ENCODE measurements around the gene DDX46. TPM values are rescaled to one million over a fixed set of nuclear protein-coding genes. Genes with fewer than 3 reads are reported as not detected.

Gene DDX46
- total and polyA plus RNA-seq, 2 donors (not counting 1 experiment from before 2014, with no cell fraction given): 15.4 to 80.9 TPM

DNA sequence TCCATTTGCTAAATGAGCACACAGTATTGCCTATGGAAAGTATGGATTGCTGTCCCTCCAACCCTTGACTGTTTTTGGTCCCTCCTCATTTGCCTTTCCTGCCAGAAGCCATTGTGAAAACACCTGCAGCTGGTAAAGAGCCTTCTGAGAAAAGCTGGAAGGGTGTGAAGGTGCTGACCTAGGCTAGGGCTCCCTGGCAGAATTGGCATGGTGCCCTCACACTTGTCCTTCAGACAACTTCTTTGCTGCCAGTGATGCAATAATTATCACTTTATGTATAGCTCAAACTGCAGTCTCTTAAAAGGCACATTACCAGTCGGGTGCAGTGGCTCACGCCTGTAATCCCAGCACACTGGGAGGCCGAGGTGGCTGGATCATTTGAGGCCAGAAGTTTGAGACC is 119.8 kb downstream of the DDX46 start:
- H3K9ac ChIP-seq (ENCODE audit: low read length): no peak overlapping the region
- Mint-ChIP-seq H3K9me3 (ENCODE audit: insufficient read depth) (no peaks in the 10 kb centered on the region), H3K4me3 (no peak overlapping the region), H3K27ac (no peak overlapping the region), H3K27me3 (no peaks in the 10 kb centered on the region), H3K4me1 (peaks cover 42% of the 10 kb centered on the region)
- POLR2A ChIA-PET: no interaction called here
- peaks cover 84% of the 10 kb centered on the region for H3K79me2 ChIP-seq (ENCODE audit: control insufficient read depth, insufficient read depth, low read length)
- H3K27ac ChIP-seq (ENCODE audit: low read length in 2 of 2): no peak overlapping the region
- ATAC-seq (ENCODE audit: low read depth) (no peak), DNase-seq (no peak)
- no peaks in the 10 kb centered on the region for H3K27me3 ChIP-seq (replicated peaks in 1 of 4; ENCODE audit: control extremely low read depth in 1 of 4, control insufficient read depth in 3 of 4, insufficient read depth in 4 of 4, low read length in 3 of 4)
- no peaks in the 10 kb centered on the region for H3K36me3 ChIP-seq (replicated peaks in 1 of 2; ENCODE audit: control extremely low read depth in 1 of 2, control insufficient read depth in 1 of 2, extremely low read depth in 1 of 2, insufficient read depth in 2 of 2, low read length in 1 of 2)
- TF ChIP-seq EZH2 (IDR thresholded peaks at IDR 0.05; ENCODE audit: borderline replicate concordance, insufficient read depth, low read depth, low read length, poor library complexity, severe bottlenecking) (no peak), CTCF (IDR thresholded peaks at IDR 0.05) (no peak)
- CTCF ChIA-PET: no interaction called here
- no peaks in the 10 kb centered on the region for H3K9me3 ChIP-seq (ENCODE audit: control extremely low read depth in 1 of 3, control insufficient read depth in 2 of 3, insufficient read depth in 1 of 3, low read length in 2 of 3)
- no peak overlapping the region for H3K4me3 ChIP-seq (ENCODE audit: control extremely low read depth in 1 of 5, extremely low read depth in 1 of 5, insufficient read depth in 1 of 5, low read depth in 2 of 5, low read length in 4 of 5)
- H2AFZ ChIP-seq (ENCODE audit: insufficient read depth, low read depth, low read length, poor library complexity, severe bottlenecking): no peak overlapping the region
- intact Hi-C loops (cut with micrococcal nuclease): no loop called here
- no peak overlapping the region for H3K4me2 ChIP-seq (replicated peaks; ENCODE audit: low read depth, low read length, poor library complexity, severe bottlenecking)
- H3K4me1 ChIP-seq (ENCODE audit: control insufficient read depth in 2 of 2, insufficient read depth in 2 of 2, low read length in 2 of 2): peaks cover 20 to 34% of the 10 kb centered on the region in 2 donors
- no CpG with 5 or more reads among the region's 3 CpGs for WGBS (ENCODE audit: insufficient coverage)
- H4K20me1 ChIP-seq (ENCODE audit: control insufficient read depth, insufficient read depth, low read length, poor library complexity, severe bottlenecking): peaks cover 8% of the 10 kb centered on the region

DNA sequence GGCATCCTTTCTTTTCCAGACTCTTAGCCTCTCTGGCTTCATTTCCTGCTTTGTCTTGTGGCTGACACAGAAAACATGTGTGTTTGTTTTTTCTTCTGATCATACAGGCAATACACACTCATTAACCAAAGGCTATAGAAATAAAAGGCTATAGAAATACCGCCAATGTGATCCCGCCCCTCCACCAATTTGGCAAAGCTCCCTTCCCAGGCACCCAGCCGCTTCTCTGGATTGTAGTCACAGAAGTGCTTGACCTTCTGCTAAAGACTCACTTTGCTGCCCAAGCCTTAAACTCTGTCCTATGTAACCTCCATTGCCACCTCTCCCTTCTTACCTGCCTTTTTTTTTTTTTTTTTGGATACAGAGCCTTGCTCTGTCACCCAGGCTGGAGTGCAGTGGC is 120.9 kb downstream of the DDX46 start:
- Histone ChIP-seq H3K4me1 (ENCODE audit: control insufficient read depth in 2 of 2, insufficient read depth in 2 of 2, low read length in 2 of 2) (peaks cover 15 to 28% of the 10 kb centered on the region in 2 donors), H3K4me2 (replicated peaks; ENCODE audit: low read depth, low read length, poor library complexity, severe bottlenecking) (no peak overlapping the region), H3K36me3 (replicated peaks in 1 of 2; ENCODE audit: control extremely low read depth in 1 of 2, control insufficient read depth in 1 of 2, extremely low read depth in 1 of 2, insufficient read depth in 2 of 2, low read length in 1 of 2) (no peaks in the 10 kb centered on the region), H2AFZ (ENCODE audit: insufficient read depth, low read depth, low read length, poor library complexity, severe bottlenecking) (no peak overlapping the region), H3K27ac (ENCODE audit: low read length in 2 of 2) (no peak overlapping the region), H3K79me2 (ENCODE audit: control insufficient read depth, insufficient read depth, low read length) (peaks cover 75% of the 10 kb centered on the region), H3K9ac (ENCODE audit: low read length) (no peak overlapping the region), H4K20me1 (ENCODE audit: control insufficient read depth, insufficient read depth, low read length, poor library complexity, severe bottlenecking) (peaks cover 11% of the 10 kb centered on the region), H3K27me3 (replicated peaks in 1 of 4; ENCODE audit: control extremely low read depth in 1 of 4, control insufficient read depth in 3 of 4, insufficient read depth in 4 of 4, low read length in 3 of 4) (no peaks in the 10 kb centered on the region), H3K9me3 (ENCODE audit: control extremely low read depth in 1 of 3, control insufficient read depth in 2 of 3, insufficient read depth in 1 of 3, low read length in 2 of 3) (no peaks in the 10 kb centered on the region), H3K4me3 (ENCODE audit: control extremely low read depth in 1 of 5, extremely low read depth in 1 of 5, insufficient read depth in 1 of 5, low read depth in 2 of 5, low read length in 4 of 5) (no peak overlapping the region)
- no peaks in the 10 kb centered on the region for H3K27me3 Mint-ChIP-seq
- H3K4me3 Mint-ChIP-seq: no peak overlapping the region
- no peak overlapping the region for H3K27ac Mint-ChIP-seq
- DNase-seq (no peak), ATAC-seq (ENCODE audit: low read depth) (no peak)
- ChIA-PET POLR2A (no interaction called here), CTCF (no interaction called here)
- peaks cover 40% of the 10 kb centered on the region for H3K4me1 Mint-ChIP-seq
- TF ChIP-seq CTCF (IDR thresholded peaks at IDR 0.05) (no peak), EZH2 (IDR thresholded peaks at IDR 0.05; ENCODE audit: borderline replicate concordance, insufficient read depth, low read depth, low read length, poor library complexity, severe bottlenecking) (no peak)
- WGBS (ENCODE audit: insufficient coverage): 100% methylated on average over 3 of the region's 3 CpGs
- intact Hi-C loops (cut with micrococcal nuclease): no loop called here
- no peaks in the 10 kb centered on the region for H3K9me3 Mint-ChIP-seq (ENCODE audit: insufficient read depth)

Small RNA genes lying within 50 kb of the gene (small RNA-seq; reads per million reads assigned to genes)
- not detected for gene RNU6-757P (ENCODE audit: insufficient read length, low read depth, low replicate concordance)

Other genes starting within 250 kb of the DDX46 start
- gene JADE2, start 233.1 kb upstream of the DDX46 start, total RNA-seq: 243 and 247 TPM in 2 replicates
- gene JADE2, start 233.1 kb upstream of the DDX46 start, polyA plus RNA-seq: 50.4 and 80.5 TPM in 2 replicates
- 29.0 and 32.7 TPM in 2 replicates for gene SAR1B, start 126.0 kb upstream of the DDX46 start, total RNA-seq
- 9.4 and 12.2 TPM in 2 replicates for gene SAR1B, start 126.0 kb upstream of the DDX46 start, polyA plus RNA-seq
- gene SEC24A, start 110.0 kb upstream of the DDX46 start, total RNA-seq: 13.0 and 14.3 TPM in 2 replicates
- 6.9 and 8.0 TPM in 2 replicates for gene SEC24A, start 110.0 kb upstream of the DDX46 start, polyA plus RNA-seq
- 27.5 and 29.7 TPM in 2 replicates for gene CAMLG, start 20.2 kb upstream of the DDX46 start, total RNA-seq
- 15.2 and 25.8 TPM in 2 replicates for gene CAMLG, start 20.2 kb upstream of the DDX46 start, polyA plus RNA-seq
- 38.2 and 44.2 TPM in 2 replicates for gene C5orf24, start 87.2 kb downstream of the DDX46 start, total RNA-seq
- gene C5orf24, start 87.2 kb downstream of the DDX46 start, polyA plus RNA-seq: 13.0 and 21.1 TPM in 2 replicates
- gene TXNDC15, start 115.6 kb downstream of the DDX46 start, total RNA-seq: 45.2 and 50.4 TPM in 2 replicates
- gene TXNDC15, start 115.6 kb downstream of the DDX46 start, polyA plus RNA-seq: 18.5 and 43.9 TPM in 2 replicates
- 15.7 and 20.9 TPM in 2 replicates for gene PCBD2, start 146.4 kb downstream of the DDX46 start, total RNA-seq
- 6.1 and 7.0 TPM in 2 replicates for gene PCBD2, start 146.4 kb downstream of the DDX46 start, polyA plus RNA-seq
- gene CATSPER3, start 209.1 kb downstream of the DDX46 start, total RNA-seq: 0.79 and 2.7 TPM in 2 replicates
- gene CATSPER3, start 209.1 kb downstream of the DDX46 start, polyA plus RNA-seq: 1.1 and 1.3 TPM in 2 replicates